Uterus (tissue), 4 donors: ENCODE measurements around the gene GPHN. TPM values are rescaled to one million over a fixed set of nuclear protein-coding genes. Genes with fewer than 3 reads are reported as not detected.

Source experiments
- DNase-seq, 2 donors: peaks; one replicate each; pipeline ENCODE4 v3.0.0-alpha.2; 2019 to 2020
- H3K27ac ChIP-seq, 2 donors: fragments of 200-600 bp; sonication (generic); 1 replicate in 1 of 2; 2 replicates in 1 of 2; pipeline ENCODE4 v1.5.1; 2016 to 2018
- H3K27me3 ChIP-seq, 2 donors: fragments of 200-600 bp; sonication (generic); one replicate each; pipeline ENCODE4 v1.5.1; 2018 to 2019; ENCODE audit warnings: control low read depth in 1 of 2
- H3K36me3 ChIP-seq, 2 donors: fragments of 200-600 bp; sonication (generic); one replicate each; pipeline ENCODE4 v1.5.1; 2019; ENCODE audit warnings: control low read depth in 1 of 2
- H3K4me1 ChIP-seq, 2 donors: fragments of 200-600 bp; sonication (generic); one replicate each; pipeline ENCODE4 v1.5.1; 2018 to 2019; ENCODE audit warnings: control low read depth in 1 of 2
- H3K4me3 ChIP-seq, 2 donors: fragments of 200-600 bp; sonication (generic); 1 replicate in 1 of 2; 2 replicates in 1 of 2; pipeline ENCODE4 v1.5.1; 2018 to 2019; ENCODE audit warnings: mild to moderate bottlenecking in 1 of 2
- H3K9me3 ChIP-seq, 2 donors: fragments of 200-600 bp; sonication (generic); one replicate each; pipeline ENCODE4 v1.5.1; 2019; ENCODE audit warnings: control low read depth in 1 of 2
- CTCF ChIP-seq, 4 experiments: fragments of 200-600 bp in 2 of 4; fragments of 450-650 bp in 2 of 4; sonication (generic) in 2 of 4; IDR thresholded peaks; one replicate each; pipeline ENCODE4 v1.5.1; 2016 to 2019; ENCODE audit warnings: antibody characterized with exemption in 4 of 4, mild to moderate bottlenecking in 2 of 4, moderate library complexity in 1 of 4
- POLR2A ChIP-seq, 2 donors: fragments of 450-650 bp; IDR thresholded peaks; one replicate each; pipeline ENCODE4 v1.6.1; 2016; ENCODE audit warnings: antibody characterized with exemption in 2 of 2, mild to moderate bottlenecking in 1 of 2, moderate library complexity in 1 of 2
- intact Hi-C: fragments of 100-400 bp; cut with DNase I; formaldehyde crosslinking; loops from one replicate; pipeline ENCODE4 v1.15.1; 2023; ENCODE audit warnings: low total_unique reads
- total RNA-seq, 4 donors: library from RNA; depleted of rRNA in 3 of 4; stranded (reverse); fragments of >200 nt in 3 of 4; gene quantifications; one replicate each; pipeline versions ENCODE4 v1.1.0 to v1.2.4, GENCODE V29; 2014 to 2023
- donor health status: DM: yes; HTN: yes; CAD: no.

The GPHN gene
- total RNA-seq, 4 donors from 2014 or later: 14.9 to 42.9 (median 19.1) TPM

- Histone ChIP-seq H3K27ac (no peak overlapping the region), H3K4me3 (no peak overlapping the region), H3K4me1 (no peaks in the 10 kb centered on the region), H3K36me3 (no peaks in the 10 kb centered on the region), H3K9me3 (peaks cover 0 to 8% of the 10 kb centered on the region in 2 donors), H3K27me3 (no peaks in the 10 kb centered on the region)
- no peak for DNase-seq
- TF ChIP-seq CTCF (IDR thresholded peaks at IDR 0.05): no peak
- TF ChIP-seq POLR2A (IDR thresholded peaks at IDR 0.05): no peak
- intact Hi-C loops: no loop called here
These were observed 282.2 kb downstream of the GPHN start for GRCh38 chr14:66790101-66790500.

GRCh38 chr14:66802962-66803361 lies 295.0 kb downstream of the GPHN start:
- intact Hi-C loops: no loop called here
- no peak for TF ChIP-seq CTCF (IDR thresholded peaks at IDR 0.05)
- no peak for TF ChIP-seq POLR2A (IDR thresholded peaks at IDR 0.05)
- H3K4me1 ChIP-seq: no peaks in the 10 kb centered on the region
- no peak for DNase-seq
- H3K36me3 ChIP-seq: no peaks in the 10 kb centered on the region
- peaks cover 0 to 4% of the 10 kb centered on the region in 2 donors for H3K9me3 ChIP-seq
- H3K27me3 ChIP-seq: no peaks in the 10 kb centered on the region
- no peak overlapping the region for H3K27ac ChIP-seq
- no peak overlapping the region for H3K4me3 ChIP-seq

GRCh38 chr14:66804141-66804540 lies 296.2 kb downstream of the GPHN start:
- no peaks in the 10 kb centered on the region for H3K27me3 ChIP-seq
- H3K27ac ChIP-seq: no peak overlapping the region
- no peak for DNase-seq
- H3K36me3 ChIP-seq: no peaks in the 10 kb centered on the region
- no peak overlapping the region for H3K4me3 ChIP-seq
- intact Hi-C loops: no loop called here
- TF ChIP-seq POLR2A (IDR thresholded peaks at IDR 0.05) (no peak), CTCF (IDR thresholded peaks at IDR 0.05) (no peak)
- H3K4me1 ChIP-seq: no peaks in the 10 kb centered on the region
- peaks cover 0 to 4% of the 10 kb centered on the region in 2 donors for H3K9me3 ChIP-seq

- Histone ChIP-seq H3K4me3 (no peak overlapping the region), H3K27ac (no peak overlapping the region), H3K4me1 (no peaks in the 10 kb centered on the region), H3K9me3 (peaks cover 0 to 11% of the 10 kb centered on the region in 2 donors), H3K27me3 (no peaks in the 10 kb centered on the region), H3K36me3 (no peaks in the 10 kb centered on the region)
- no peak for TF ChIP-seq CTCF (IDR thresholded peaks at IDR 0.05)
- no peak for TF ChIP-seq POLR2A (IDR thresholded peaks at IDR 0.05)
- no peak for DNase-seq
- intact Hi-C loops: no loop called here
These were observed 305.7 kb downstream of the GPHN start for GRCh38 chr14:66813636-66814035.

- DNase-seq: no peak
- peaks cover 0 to 11% of the 10 kb centered on the region in 2 donors for H3K9me3 ChIP-seq
- no peak overlapping the region for H3K27ac ChIP-seq
- no peak for TF ChIP-seq CTCF (IDR thresholded peaks at IDR 0.05)
- TF ChIP-seq POLR2A (IDR thresholded peaks at IDR 0.05): no peak
- H3K36me3 ChIP-seq: no peaks in the 10 kb centered on the region
- H3K4me3 ChIP-seq: no peak overlapping the region
- H3K27me3 ChIP-seq: no peaks in the 10 kb centered on the region
- intact Hi-C loops: no loop called here
- H3K4me1 ChIP-seq: no peaks in the 10 kb centered on the region
These were observed 307.7 kb downstream of the GPHN start for GRCh38 chr14:66815687-66816086.
